Lower leg skin (tissue), 4 donors: ENCODE measurements around the gene GPRASP2. TPM values are rescaled to one million over a fixed set of nuclear protein-coding genes. Genes with fewer than 3 reads are reported as not detected.
A peak's percentile ranks its signal among the peaks of the same experiment; 100 is the strongest.
"Not testable (repeated sequence)": the region's sequence is repeated elsewhere in the genome, so short reads cannot be mapped to it uniquely, and the experiment has no call there.

Source experiments
- DNase-seq, 2 donors: peaks; one replicate each; pipeline ENCODE4 v3.0.0-alpha.2; 2019; ENCODE audit warnings: low spot score in 2 of 2
- H3K4me3 ChIP-seq: fragments of 200-600 bp; sonication (generic); 2 replicates; pipeline ENCODE4 v1.5.1; 2017; ENCODE audit warnings: mild to moderate bottlenecking, low read depth; ENCODE audit not compliant: poor library complexity, severe bottlenecking
- POLR2A ChIP-seq, 2 donors: fragments of 450-650 bp; IDR thresholded peaks; one replicate each; pipeline ENCODE4 v1.6.1; 2016 to 2017; ENCODE audit warnings: antibody characterized with exemption in 2 of 2, mild to moderate bottlenecking in 1 of 2, moderate library complexity in 1 of 2
- WGBS, 2 donors: methylation state at CpG; one replicate each; pipeline ENCODE4 v1.1.5; 2018; 5-methylcytosine and 5-hydroxymethylcytosine counted together
- intact Hi-C: fragments of 100-400 bp; cut with DNase I; formaldehyde crosslinking; loops from one replicate; pipeline ENCODE4 v1.15.0; 2023; ENCODE audit warnings: low total_unique reads
- total RNA-seq, 4 donors: library from RNA; depleted of rRNA; stranded (reverse); fragments of >200 nt; gene quantifications; one replicate each; pipeline ENCODE4 v1.1.0, GENCODE V29; 2016
- TF ChIP-seq, protein P1 (sequence below), 3 donors: fragments of 450-650 bp; IDR thresholded peaks; one replicate each; pipeline ENCODE4 v1.5.1; 2016; ENCODE audit warnings: antibody characterized with exemption in 3 of 3, mild to moderate bottlenecking in 3 of 3, moderate library complexity in 2 of 3

GPRASP2 gene
- total RNA-seq, 4 donors from 2014 or later = 4.4 to 14.7 (median 9.5) TPM

DNA sequence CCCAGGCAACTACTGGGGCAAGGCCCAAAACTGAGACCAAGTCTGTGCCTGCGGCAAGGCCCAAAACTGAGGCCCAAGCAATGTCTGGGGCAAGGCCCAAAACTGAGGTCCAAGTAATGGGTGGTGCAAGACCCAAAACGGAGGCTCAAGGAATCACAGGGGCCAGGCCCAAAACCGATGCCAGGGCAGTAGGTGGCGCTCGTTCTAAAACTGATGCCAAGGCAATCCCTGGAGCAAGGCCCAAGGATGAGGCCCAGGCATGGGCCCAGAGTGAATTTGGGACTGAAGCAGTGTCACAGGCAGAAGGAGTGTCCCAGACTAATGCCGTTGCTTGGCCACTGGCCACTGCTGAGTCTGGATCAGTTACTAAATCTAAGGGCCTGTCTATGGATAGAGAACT is 2.7 kb downstream of the GPRASP2 start:
- WGBS, 2 donors = 77 to 82% methylated on average over 6 of the region's 6 CpGs
- H3K4me3 ChIP-seq = no peak overlapping the region
- intact Hi-C loops = no loop called here
- DNase-seq = no peak
- TF ChIP-seq, protein P1, sequence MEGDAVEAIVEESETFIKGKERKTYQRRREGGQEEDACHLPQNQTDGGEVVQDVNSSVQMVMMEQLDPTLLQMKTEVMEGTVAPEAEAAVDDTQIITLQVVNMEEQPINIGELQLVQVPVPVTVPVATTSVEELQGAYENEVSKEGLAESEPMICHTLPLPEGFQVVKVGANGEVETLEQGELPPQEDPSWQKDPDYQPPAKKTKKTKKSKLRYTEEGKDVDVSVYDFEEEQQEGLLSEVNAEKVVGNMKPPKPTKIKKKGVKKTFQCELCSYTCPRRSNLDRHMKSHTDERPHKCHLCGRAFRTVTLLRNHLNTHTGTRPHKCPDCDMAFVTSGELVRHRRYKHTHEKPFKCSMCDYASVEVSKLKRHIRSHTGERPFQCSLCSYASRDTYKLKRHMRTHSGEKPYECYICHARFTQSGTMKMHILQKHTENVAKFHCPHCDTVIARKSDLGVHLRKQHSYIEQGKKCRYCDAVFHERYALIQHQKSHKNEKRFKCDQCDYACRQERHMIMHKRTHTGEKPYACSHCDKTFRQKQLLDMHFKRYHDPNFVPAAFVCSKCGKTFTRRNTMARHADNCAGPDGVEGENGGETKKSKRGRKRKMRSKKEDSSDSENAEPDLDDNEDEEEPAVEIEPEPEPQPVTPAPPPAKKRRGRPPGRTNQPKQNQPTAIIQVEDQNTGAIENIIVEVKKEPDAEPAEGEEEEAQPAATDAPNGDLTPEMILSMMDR (IDR thresholded peaks at IDR 0.05) = no peak
- TF ChIP-seq POLR2A (IDR thresholded peaks at IDR 0.05) = no peak

DNA sequence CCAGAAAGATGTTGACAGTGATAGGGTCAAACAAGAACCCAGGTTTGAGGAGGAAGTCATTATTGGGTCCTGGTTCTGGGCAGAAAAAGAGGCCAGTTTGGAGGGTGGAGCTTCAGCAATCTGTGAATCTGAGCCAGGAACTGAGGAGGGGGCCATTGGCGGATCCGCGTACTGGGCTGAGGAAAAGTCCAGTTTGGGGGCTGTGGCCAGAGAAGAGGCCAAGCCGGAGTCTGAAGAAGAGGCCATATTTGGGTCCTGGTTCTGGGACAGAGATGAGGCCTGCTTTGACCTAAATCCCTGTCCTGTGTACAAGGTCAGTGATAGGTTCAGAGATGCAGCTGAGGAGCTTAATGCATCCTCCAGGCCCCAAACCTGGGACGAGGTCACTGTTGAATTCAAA is 3.7 kb downstream of the GPRASP2 start:
- 92 to 100% methylated on average over 4 to 5 of the region's 5 CpGs for WGBS, 2 donors
- intact Hi-C loops = no loop called here

DNA sequence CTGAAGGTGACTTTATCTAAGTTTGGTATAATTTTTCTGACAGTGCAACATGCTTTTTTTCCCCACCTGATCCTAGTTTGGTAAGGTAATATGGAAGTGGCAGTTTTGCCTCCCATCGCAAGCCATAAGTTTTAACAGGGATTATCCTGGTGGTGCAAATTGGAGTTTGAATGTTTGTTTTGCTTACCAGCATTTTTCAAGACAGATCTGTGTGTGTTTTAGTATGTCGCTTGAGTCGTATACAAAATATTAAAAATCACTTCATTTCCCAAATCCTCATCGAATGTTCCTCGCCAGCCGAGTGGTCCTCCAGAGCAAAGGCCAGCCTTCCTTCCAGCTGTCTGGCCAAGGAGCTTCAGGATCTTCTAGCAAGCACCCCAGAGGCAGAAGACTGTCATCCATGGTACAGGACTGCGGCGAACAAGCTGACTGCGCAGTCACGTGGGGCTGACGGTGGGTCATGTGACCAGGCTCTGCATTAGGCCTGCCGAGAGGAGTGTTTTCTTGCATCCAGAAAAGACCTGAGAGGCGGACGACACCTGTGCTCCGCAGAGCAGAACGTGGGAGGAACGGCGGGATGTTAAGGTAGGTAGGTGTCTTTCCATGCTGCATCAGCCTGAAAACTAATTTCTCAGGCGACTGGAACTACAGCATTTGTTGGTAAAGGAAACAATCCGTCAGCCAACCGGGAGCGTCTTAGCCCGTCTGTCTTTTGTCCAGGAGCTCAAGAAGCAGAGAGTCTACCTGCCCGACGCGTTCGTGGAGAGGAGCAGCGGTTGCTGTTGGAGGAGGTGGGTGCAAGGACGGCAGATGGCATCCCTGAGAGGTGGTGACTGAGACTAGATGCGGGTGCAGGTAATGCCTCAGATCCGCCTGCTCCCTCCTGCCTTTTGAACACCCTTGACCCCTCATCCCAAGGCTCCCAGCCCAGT is 8.3 kb downstream of the GPRASP2 start, which contains the start of gene GPRASP3:
GPRASP3 (plus strand) TSS at position 507 of the 932 bp plus-strand sequence. CDS start 28,253 bp downstream, outside the sequence.
- peak; percentile 70 to 91 for DNase-seq
- H3K4me3 ChIP-seq = no peak within 1 kb of the TSS
- 7 to 30% methylated on average over 19 to 31 of the region's 31 CpGs for WGBS, 2 donors
- TF ChIP-seq, protein P1 (IDR thresholded peaks at IDR 0.05) = no peak
- no peak for TF ChIP-seq POLR2A (IDR thresholded peaks at IDR 0.05)
- intact Hi-C loops = no loop called here

More for the DNA sequence above, 3.7 kb downstream of the GPRASP2 start:
- peak in 1 of 2 donors; percentile 73 for DNase-seq
- no peak overlapping the region for H3K4me3 ChIP-seq
- TF ChIP-seq POLR2A (IDR thresholded peaks at IDR 0.05) = no peak
- TF ChIP-seq, protein P1 (IDR thresholded peaks at IDR 0.05) = no peak

DNA sequence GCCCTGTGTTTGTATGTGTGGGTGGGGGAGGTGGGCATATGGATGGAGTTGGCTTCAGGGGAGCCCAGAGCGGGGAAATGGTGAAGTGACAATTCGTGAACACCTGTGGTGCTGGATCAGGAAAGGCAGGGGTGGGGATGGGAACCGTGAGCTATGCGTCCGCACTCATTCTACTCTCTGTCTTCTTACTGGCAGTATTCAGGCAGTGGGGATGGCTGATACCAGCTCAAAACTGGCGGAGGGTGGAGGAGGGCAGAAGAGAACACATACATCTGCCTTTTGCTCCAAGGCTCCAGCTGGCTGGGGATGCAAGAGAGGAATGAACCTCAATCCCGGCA is 8.9 kb downstream of the GPRASP2 start:
- H3K4me3 ChIP-seq, intact Hi-C loops, DNase-seq: not testable (repeated sequence)
- WGBS, 2 donors = 29 to 50% methylated on average over 7 of the region's 7 CpGs

DNA sequence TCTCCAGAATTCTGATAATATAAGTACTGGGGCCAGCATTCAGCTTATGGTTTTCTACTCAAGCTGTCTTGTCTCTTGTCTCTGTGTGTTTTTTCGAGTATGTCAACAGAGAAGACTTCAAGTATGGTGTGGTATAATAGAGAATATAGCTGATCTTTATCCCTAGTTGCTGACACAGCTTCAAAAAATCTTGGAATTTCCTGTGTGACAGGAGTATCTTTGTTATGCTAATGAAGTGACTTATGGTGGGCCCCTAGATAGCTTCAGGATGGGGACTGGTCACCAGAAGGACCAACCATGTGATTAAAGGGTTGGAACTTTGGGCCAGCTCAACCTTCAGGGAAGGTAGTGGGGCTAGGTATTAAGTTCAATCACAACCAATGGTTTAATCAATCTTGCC is 11.2 kb downstream of the GPRASP2 start:
- no peak overlapping the region for H3K4me3 ChIP-seq
- no peak for TF ChIP-seq POLR2A (IDR thresholded peaks at IDR 0.05)
- TF ChIP-seq, protein P1 (IDR thresholded peaks at IDR 0.05) = no peak
- 59 to 100% methylated on average over 1 of the region's 1 CpG for WGBS, 2 donors
- DNase-seq = no peak
- intact Hi-C loops = no loop called here

DNA sequence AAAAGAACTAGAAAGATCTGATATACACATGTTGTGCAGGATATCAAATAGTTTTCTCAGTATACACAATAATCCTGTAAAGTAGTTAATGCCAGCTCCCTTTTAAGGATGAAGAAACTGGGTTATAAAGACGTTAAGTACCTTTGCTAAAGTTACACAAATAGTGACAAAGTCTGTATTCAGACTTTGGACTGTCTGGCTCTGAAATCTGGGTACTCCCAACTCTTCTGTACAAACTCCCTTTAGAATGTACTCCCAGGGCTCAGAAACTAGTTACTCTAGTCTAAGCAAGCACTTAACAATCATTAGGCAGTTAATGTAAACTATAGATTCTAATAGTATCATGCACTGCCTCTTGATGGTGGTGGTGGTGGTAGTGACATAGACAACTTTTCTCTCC is 15.5 kb downstream of the GPRASP2 start:
- intact Hi-C loops = no loop called here
- TF ChIP-seq, protein P1 (IDR thresholded peaks at IDR 0.05) = no peak
- TF ChIP-seq POLR2A (IDR thresholded peaks at IDR 0.05) = no peak
- no peak for DNase-seq
- no peak overlapping the region for H3K4me3 ChIP-seq
- WGBS, 2 donors = 54 to 100% methylated on average over 1 of the region's 1 CpG
